K562 (cell line): ENCODE measurements around the gene BRMS1. TPM values are rescaled to one million over a fixed set of nuclear protein-coding genes. Genes with fewer than 3 reads are reported as not detected.
A peak's percentile ranks its signal among the peaks of the same experiment; 100 is the strongest.

Source experiments
- BDP1 ChIP-seq: IDR thresholded peaks from 3 replicates; pipeline ENCODE4 v1.6.1; 2011; ENCODE audit not compliant: insufficient read length, insufficient read depth
- ESRRA ChIP-seq: fragments of 450-650 bp; IDR thresholded peaks from 2 replicates; pipeline ENCODE4 v1.6.1; 2014; ENCODE audit warnings: low read depth, mild to moderate bottlenecking, moderate library complexity, borderline replicate concordance
- MEF2D ChIP-seq: conservative IDR thresholded peaks from 2 replicates; pipeline ENCODE4 v1.6.1; 2016; ENCODE audit warnings: low read depth, missing genetic modification characterization, missing compliant biosample characterization
- MGA ChIP-seq: fragments of 450-650 bp; IDR thresholded peaks from 2 replicates; pipeline ENCODE4 v1.6.1; 2016; ENCODE audit warnings: mild to moderate bottlenecking, moderate library complexity
- NCOA1 ChIP-seq: fragments of 450-650 bp; IDR thresholded peaks from 2 replicates; pipeline ENCODE4 v1.6.1; 2016; ENCODE audit warnings: low read depth
- NEUROD1 ChIP-seq: fragments of 150-350 bp; IDR thresholded peaks from 2 replicates; pipeline ENCODE4 v1.6.1; 2014; ENCODE audit warnings: borderline replicate concordance, low read length, low read depth; ENCODE audit not compliant: partially characterized antibody
- RREB1 ChIP-seq: fragments of 250-450 bp; sonication (Bioruptor Pico); IDR thresholded peaks from 2 replicates; pipeline ENCODE4 v1.4.0; 2020
- YBX1 ChIP-seq: fragments of 450-650 bp; IDR thresholded peaks from 2 replicates; pipeline ENCODE4 v1.7.1; 2016; ENCODE audit warnings: mild to moderate bottlenecking
- ZBTB7A ChIP-seq: IDR thresholded peaks from 2 replicates; pipeline ENCODE4 v1.6.1; 2011; ENCODE audit warnings: low read depth, mild to moderate bottlenecking, low read length, moderate library complexity, borderline replicate concordance; ENCODE audit not compliant: control insufficient read depth
- polyA plus RNA-seq, 8 experiments: library from polyadenylated mRNA; depleted of rRNA in 4 of 8; stranded (reverse) in 5 of 8; unstranded in 3 of 8; fragments of >200 nt; fragmentation: Nextera tagmentation in 2 of 8; fragmentation: Illumina TruSeq in 1 of 8; extraction: Ambion mirVana in 2 of 8; extraction: Trizol in 1 of 8; gene quantifications; 2 replicates each; pipeline versions ENCODE4 v1.2.1 to v1.2.3, GENCODE V29; 2011 to 2014; ENCODE audit warnings: inconsistent platforms in 1 of 8, missing spikeins in 1 of 8
- total RNA-seq, 7 experiments: library from RNA; depleted of rRNA in 6 of 7; stranded (reverse); fragments of >200 nt in 6 of 7; fragmentation: Illumina TruSeq in 2 of 7; extraction: Trizol in 2 of 7; gene quantifications; 2 replicates each; pipeline versions ENCODE4 v1.2.1 to v1.2.3, GENCODE V29; 2011 to 2021; ENCODE audit warnings: low replicate concordance in 1 of 7

Gene BRMS1
- total and polyA plus RNA-seq, 9 of the 15 experiments (the other 6 are each of a cell fraction or from before 2014, with no cell fraction given): 2.2 to 78.8 (median 33.4) TPM

- TF ChIP-seq MGA: peak; percentile 38; the same call in 1 of the 2 replicates
- TF ChIP-seq RREB1 (CRISPR knock-in tag): peak; percentile 88
- TF ChIP-seq YBX1: no peak
- TF ChIP-seq NCOA1: no peak
- TF ChIP-seq BDP1: peak; percentile 85
- TF ChIP-seq ZBTB7A: peak; percentile 63; the same call in 1 of the 2 replicates
- TF ChIP-seq NEUROD1: peak; percentile 36
- peak; percentile 40; the same call in 1 of the 2 replicates for TF ChIP-seq ESRRA
- no peak for TF ChIP-seq MEF2D (tag)
Observed at GRCh38 chr11:66347425-66348276, 2.7 kb upstream of the BRMS1 start, which contains the start of gene B4GAT1 (continued).
